ENCODE measurements around the gene ZNF169. TPM values are rescaled to one million over a fixed set of nuclear protein-coding genes. Genes with fewer than 3 reads are reported as not detected.
"Not testable (repeated sequence)": the region's sequence is repeated elsewhere in the genome, so short reads cannot be mapped to it uniquely, and the experiment has no call there.

ZNF169 gene
- total and polyA plus RNA-seq, 2 experiments from 2014 or later = 2.4 to 3.1 TPM

- H3K9me3 ChIP-seq (ENCODE audit: low read depth) = no peaks in the 10 kb centered on the region
- H3K9me2 ChIP-seq (replicated peaks; ENCODE audit: insufficient read depth) = no peaks in the 10 kb centered on the region
- no peak for TF ChIP-seq CTCF (IDR thresholded peaks at IDR 0.05; ENCODE audit: poor library complexity)
- no peak for TF ChIP-seq EZH2 (IDR thresholded peaks at IDR 0.05; ENCODE audit: borderline replicate concordance)
- TF ChIP-seq EZH2phosphoT487 (IDR thresholded peaks at IDR 0.05; ENCODE audit: low read depth, severe bottlenecking, unreplicated experiment) = no peak
- H3K4me2 ChIP-seq = no peak overlapping the region
- no peaks in the 10 kb centered on the region for H3K27me3 ChIP-seq
- 98% methylated on average over 5 of the region's 5 CpGs for WGBS (ENCODE audit: low lambda C conversion rate, missing lambda C conversion rate)
- no peaks in the 10 kb centered on the region for H4K20me1 ChIP-seq (ENCODE audit: insufficient read depth, poor library complexity, severe bottlenecking)
- H3K27ac ChIP-seq = no peak overlapping the region
- no peaks in the 10 kb centered on the region for H3K36me3 ChIP-seq (replicated peaks; ENCODE audit: insufficient read depth, low read depth)
- H2AFZ ChIP-seq = no peak overlapping the region
- DNase-seq (ENCODE audit: low spot score) = no peak
- no peaks in the 10 kb centered on the region for H3K4me1 ChIP-seq (ENCODE audit: insufficient read depth)
- H3K79me2 ChIP-seq = no peaks in the 10 kb centered on the region
- no peak overlapping the region for H3K4me3 ChIP-seq
Observed at GRCh38 chr9:94301583-94301982, 42.5 kb downstream of the ZNF169 start.

GRCh38 chr9:94302426-94302825 lies 43.3 kb downstream of the ZNF169 start:
- no peaks in the 10 kb centered on the region for H3K36me3 ChIP-seq (replicated peaks; ENCODE audit: insufficient read depth, low read depth)
- no peaks in the 10 kb centered on the region for H3K9me3 ChIP-seq (ENCODE audit: low read depth)
- H3K4me3 ChIP-seq = no peak overlapping the region
- H3K9me2 ChIP-seq (replicated peaks; ENCODE audit: insufficient read depth) = no peaks in the 10 kb centered on the region
- no peaks in the 10 kb centered on the region for H4K20me1 ChIP-seq (ENCODE audit: insufficient read depth, poor library complexity, severe bottlenecking)
- H3K4me2 ChIP-seq = no peak overlapping the region
- H3K4me1 ChIP-seq (ENCODE audit: insufficient read depth) = no peaks in the 10 kb centered on the region
- H3K27ac ChIP-seq = no peak overlapping the region
- 93% methylated on average over 4 of the region's 4 CpGs for WGBS (ENCODE audit: low lambda C conversion rate, missing lambda C conversion rate)
- no peak for TF ChIP-seq EZH2phosphoT487 (IDR thresholded peaks at IDR 0.05; ENCODE audit: low read depth, severe bottlenecking, unreplicated experiment)
- TF ChIP-seq CTCF (IDR thresholded peaks at IDR 0.05; ENCODE audit: poor library complexity) = no peak
- no peak for TF ChIP-seq EZH2 (IDR thresholded peaks at IDR 0.05; ENCODE audit: borderline replicate concordance)
- H3K27me3 ChIP-seq = no peaks in the 10 kb centered on the region
- H3K79me2 ChIP-seq = no peaks in the 10 kb centered on the region
- DNase-seq (ENCODE audit: low spot score) = no peak
- no peak overlapping the region for H2AFZ ChIP-seq

GRCh38 chr9:94303321-94303720 lies 44.2 kb downstream of the ZNF169 start:
- no peak overlapping the region for H3K4me3 ChIP-seq
- no peaks in the 10 kb centered on the region for H3K36me3 ChIP-seq (replicated peaks; ENCODE audit: insufficient read depth, low read depth)
- no peak overlapping the region for H3K27ac ChIP-seq
- TF ChIP-seq EZH2phosphoT487 (IDR thresholded peaks at IDR 0.05; ENCODE audit: low read depth, severe bottlenecking, unreplicated experiment) (no peak), CTCF (IDR thresholded peaks at IDR 0.05; ENCODE audit: poor library complexity) (no peak), EZH2 (IDR thresholded peaks at IDR 0.05; ENCODE audit: borderline replicate concordance) (no peak)
- no peaks in the 10 kb centered on the region for H3K4me1 ChIP-seq (ENCODE audit: insufficient read depth)
- no peaks in the 10 kb centered on the region for H3K27me3 ChIP-seq
- H3K79me2 ChIP-seq = no peaks in the 10 kb centered on the region
- no peaks in the 10 kb centered on the region for H4K20me1 ChIP-seq (ENCODE audit: insufficient read depth, poor library complexity, severe bottlenecking)
- H2AFZ ChIP-seq = no peak overlapping the region
- no peak overlapping the region for H3K4me2 ChIP-seq
- H3K9me3 ChIP-seq (ENCODE audit: low read depth) = no peaks in the 10 kb centered on the region
- DNase-seq (ENCODE audit: low spot score) = no peak
- H3K9me2 ChIP-seq (replicated peaks; ENCODE audit: insufficient read depth) = no peaks in the 10 kb centered on the region

- not testable (repeated sequence) for H3K79me2 ChIP-seq; H2AFZ ChIP-seq; H4K20me1 ChIP-seq (ENCODE audit: insufficient read depth, poor library complexity, severe bottlenecking); H3K27me3 ChIP-seq; H3K9me2 ChIP-seq (replicated peaks; ENCODE audit: insufficient read depth); H3K9me3 ChIP-seq (ENCODE audit: low read depth); H3K36me3 ChIP-seq (replicated peaks; ENCODE audit: insufficient read depth, low read depth); H3K4me3 ChIP-seq; H3K27ac ChIP-seq; H3K4me1 ChIP-seq (ENCODE audit: insufficient read depth); DNase-seq (ENCODE audit: low spot score); H3K4me2 ChIP-seq
- 100% methylated on average over 4 of the region's 15 CpGs for WGBS (ENCODE audit: low lambda C conversion rate, missing lambda C conversion rate)
Observed at GRCh38 chr9:94315034-94315984, 56.2 kb downstream of the ZNF169 start.

- H3K36me3 ChIP-seq (replicated peaks; ENCODE audit: insufficient read depth, low read depth); H3K9me2 ChIP-seq (replicated peaks; ENCODE audit: insufficient read depth); H3K27ac ChIP-seq; H3K27me3 ChIP-seq; H3K4me3 ChIP-seq; H3K4me1 ChIP-seq (ENCODE audit: insufficient read depth); H3K79me2 ChIP-seq; H4K20me1 ChIP-seq (ENCODE audit: insufficient read depth, poor library complexity, severe bottlenecking); H3K9me3 ChIP-seq (ENCODE audit: low read depth); H2AFZ ChIP-seq; DNase-seq (ENCODE audit: low spot score); H3K4me2 ChIP-seq: not testable (repeated sequence)
- WGBS (ENCODE audit: low lambda C conversion rate, missing lambda C conversion rate) = no CpG with 5 or more reads among the region's 5 CpGs
Observed at GRCh38 chr9:94316236-94316635, 57.1 kb downstream of the ZNF169 start.

Data from hepatocyte (in vitro differentiated cells).